PFSK-1 (cell line): ENCODE data around the gene SND1.

Experiments used
- FOXP2 ChIP-seq: optimal IDR thresholded peaks from 2 replicates; pipeline ENCODE3; 2011; ENCODE audit warnings: borderline replicate concordance, control low read depth, inconsistent platforms; ENCODE audit not compliant: insufficient read depth; ENCODE audit errors: extremely low read length, extremely low read depth
- POLR2AphosphoS5 ChIP-seq: IDR thresholded peaks from 2 replicates; pipeline ENCODE4 v1.6.1; 2012; ENCODE audit warnings: low read depth, mild to moderate bottlenecking, control low read depth, low read length, moderate library complexity
- REST ChIP-seq, 2 experiments: IDR thresholded peaks; 2 replicates each; pipeline versions ENCODE4 v1.6.1 to v1.8.0; 2011 to 2012; ENCODE audit warnings: low read depth in 2 of 2, low read length in 2 of 2, control low read depth in 1 of 2, inconsistent platforms in 1 of 2, mild to moderate bottlenecking in 1 of 2, moderate library complexity in 1 of 2; ENCODE audit not compliant: insufficient read depth in 1 of 2
- SIN3A ChIP-seq: IDR thresholded peaks from 2 replicates; pipeline ENCODE4 v1.6.1; 2012; ENCODE audit warnings: mild to moderate bottlenecking, low read length, moderate library complexity, borderline replicate concordance; ENCODE audit not compliant: insufficient read depth
- TAF1 ChIP-seq: IDR thresholded peaks from 2 replicates; pipeline ENCODE4 v1.6.1; 2012; ENCODE audit warnings: low read length, control low read depth, borderline replicate concordance; ENCODE audit not compliant: insufficient read depth

DNA sequence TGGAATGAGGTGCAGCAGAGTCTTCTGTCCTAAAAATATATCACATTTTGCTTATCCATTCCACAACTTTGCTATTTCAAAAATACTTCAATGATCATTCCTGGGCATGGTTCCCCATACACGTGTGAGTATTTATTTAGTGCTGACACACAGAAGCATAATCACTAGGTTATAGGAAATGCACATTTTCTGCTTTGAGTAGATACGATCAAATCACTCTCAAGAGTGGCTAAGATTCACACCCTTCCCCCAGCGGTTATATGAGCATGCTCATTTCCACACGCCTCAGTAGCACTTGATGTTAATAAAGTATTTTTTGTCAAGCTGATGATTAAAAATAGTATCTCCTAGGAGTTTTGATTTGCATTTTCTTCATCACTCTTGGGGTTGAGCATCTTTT is 472.8 kb downstream of the SND1 start:
- TF ChIP-seq POLR2AphosphoS5 = no peak
- no peak for TF ChIP-seq SIN3A
- TF ChIP-seq REST (IDR thresholded peaks at IDR 0.05; ENCODE audit: insufficient read depth in 1 of 2, low read depth in 2 of 2, low read length in 2 of 2) = no peak
- no peak for TF ChIP-seq TAF1
- TF ChIP-seq FOXP2 = no peak
